ENCODE data around the gene EIF6.
"Not testable (repeated sequence)": the region's sequence is repeated elsewhere in the genome, so short reads cannot be mapped to it uniquely, and the experiment has no call there.

The EIF6 gene

GRCh38 chr20:35277531-35278395 lies 6.8 kb downstream of the EIF6 start, which contains the start of gene MMP24OS:
TSS of gene MMP24OS (minus strand) at chr20:35278122. CDS start at chr20:35277929, 193 bp downstream.
- DNase-seq (ENCODE audit: low spot score), result peak; percentile 87

GRCh38 chr20:35277127-35277526 lies 7.4 kb downstream of the EIF6 start:
- no peak for DNase-seq (ENCODE audit: low spot score)

GRCh38 chr20:35276408-35276807 lies 8.2 kb downstream of the EIF6 start:
- DNase-seq (ENCODE audit: low spot score), result no peak

- no peak for DNase-seq (ENCODE audit: low spot score)
Measured at GRCh38 chr20:35275741-35276251, 8.8 kb downstream of the EIF6 start.

GRCh38 chr20:35274172-35275092 lies 10.1 kb downstream of the EIF6 start:
- DNase-seq (ENCODE audit: low spot score), result no peak

GRCh38 chr20:35273449-35274171 lies 11.0 kb downstream of the EIF6 start:
- DNase-seq (ENCODE audit: low spot score), result no peak

- no peak for DNase-seq (ENCODE audit: low spot score)
Measured at GRCh38 chr20:35271904-35272303, 12.7 kb downstream of the EIF6 start.

GRCh38 chr20:35271073-35271882 lies 13.3 kb downstream of the EIF6 start:
- DNase-seq (ENCODE audit: low spot score), result no peak

- DNase-seq (ENCODE audit: low spot score), result no peak
Measured at GRCh38 chr20:35270021-35270902, 14.3 kb downstream of the EIF6 start.

GRCh38 chr20:35269055-35269781 lies 15.4 kb downstream of the EIF6 start:
- peak; percentile 87 for DNase-seq (ENCODE audit: low spot score)

GRCh38 chr20:35267092-35267491 lies 17.5 kb downstream of the EIF6 start:
- DNase-seq (ENCODE audit: low spot score), result no peak

GRCh38 chr20:35264755-35265154 lies 19.8 kb downstream of the EIF6 start:
- no peak for DNase-seq (ENCODE audit: low spot score)

GRCh38 chr20:35263532-35264341 lies 20.8 kb downstream of the EIF6 start:
- no peak for DNase-seq (ENCODE audit: low spot score)

- not testable (repeated sequence) for DNase-seq (ENCODE audit: low spot score)
Measured at GRCh38 chr20:35262731-35263531, 21.6 kb downstream of the EIF6 start.

GRCh38 chr20:35262321-35262720 lies 22.3 kb downstream of the EIF6 start:
- DNase-seq (ENCODE audit: low spot score), result not testable (repeated sequence)

- DNase-seq (ENCODE audit: low spot score), result no peak
Measured at GRCh38 chr20:35260426-35260825, 24.1 kb downstream of the EIF6 start.

GRCh38 chr20:35257175-35257909 lies 27.2 kb downstream of the EIF6 start:
- peak; percentile 41 for DNase-seq (ENCODE audit: low spot score)
